Nephron progenitor cell (in vitro differentiated cells): ENCODE measurements around the gene TAP2.

Experiments used
- DNase-seq: peaks from one replicate; pipeline ENCODE4 v3.0.0; 2021
- H3K27ac Mint-ChIP-seq: 2 replicates; pipeline ENCODE4 v1.8.0; 2021; ENCODE audit warnings: mild to moderate bottlenecking, moderate library complexity, mixed read lengths
- H3K27me3 Mint-ChIP-seq: 2 replicates; pipeline ENCODE4 v1.8.0; 2021; ENCODE audit warnings: mild to moderate bottlenecking, low read depth, mixed read lengths; ENCODE audit not compliant: poor library complexity
- H3K36me3 Mint-ChIP-seq: 2 replicates; pipeline ENCODE4 v1.8.0; 2021; ENCODE audit warnings: low read depth, mixed read lengths
- H3K4me1 Mint-ChIP-seq: 2 replicates; pipeline ENCODE4 v1.8.0; 2021; ENCODE audit warnings: mixed read lengths
- H3K4me3 Mint-ChIP-seq: 2 replicates; pipeline ENCODE4 v1.8.0; 2021; ENCODE audit warnings: mild to moderate bottlenecking, moderate library complexity, mixed read lengths
- H3K9me3 Mint-ChIP-seq: 2 replicates; pipeline ENCODE4 v1.8.0; 2021; ENCODE audit warnings: mild to moderate bottlenecking, moderate library complexity, mixed read lengths
- TF ChIP-seq, protein P1 (sequence below): fragments of 200-600 bp; sonication (generic); IDR thresholded peaks from 2 replicates; pipeline ENCODE4 v1.5.0; 2021; ENCODE audit warnings: antibody characterized with exemption

Gene TAP2

DNA sequence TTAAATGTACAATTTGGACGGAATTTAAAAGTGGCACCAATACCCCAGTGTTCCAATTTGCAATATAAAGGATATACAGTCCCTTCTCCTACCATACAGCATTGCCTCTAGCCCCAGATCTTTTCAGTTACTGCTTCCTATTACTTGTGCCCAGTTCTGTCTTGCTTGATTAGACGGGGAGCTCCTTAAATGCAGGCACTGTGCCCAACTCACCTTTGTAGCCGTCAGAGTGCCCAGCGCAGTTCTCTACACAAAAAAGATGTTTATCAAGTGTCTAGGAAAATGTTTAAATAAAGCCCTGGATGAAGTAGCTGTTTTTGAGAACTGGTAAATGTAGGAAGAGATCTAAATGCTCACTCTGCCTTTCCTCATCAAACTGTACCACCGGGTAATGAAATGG lies 7.6 kb downstream of the TAP2 start:
- Mint-ChIP-seq H3K27me3 (peaks cover 82% of the 10 kb centered on the region), H3K27ac (no peak overlapping the region), H3K4me3 (no peak overlapping the region), H3K36me3 (no peaks in the 10 kb centered on the region), H3K9me3 (no peaks in the 10 kb centered on the region), H3K4me1 (no peaks in the 10 kb centered on the region)
- TF ChIP-seq, protein P1, sequence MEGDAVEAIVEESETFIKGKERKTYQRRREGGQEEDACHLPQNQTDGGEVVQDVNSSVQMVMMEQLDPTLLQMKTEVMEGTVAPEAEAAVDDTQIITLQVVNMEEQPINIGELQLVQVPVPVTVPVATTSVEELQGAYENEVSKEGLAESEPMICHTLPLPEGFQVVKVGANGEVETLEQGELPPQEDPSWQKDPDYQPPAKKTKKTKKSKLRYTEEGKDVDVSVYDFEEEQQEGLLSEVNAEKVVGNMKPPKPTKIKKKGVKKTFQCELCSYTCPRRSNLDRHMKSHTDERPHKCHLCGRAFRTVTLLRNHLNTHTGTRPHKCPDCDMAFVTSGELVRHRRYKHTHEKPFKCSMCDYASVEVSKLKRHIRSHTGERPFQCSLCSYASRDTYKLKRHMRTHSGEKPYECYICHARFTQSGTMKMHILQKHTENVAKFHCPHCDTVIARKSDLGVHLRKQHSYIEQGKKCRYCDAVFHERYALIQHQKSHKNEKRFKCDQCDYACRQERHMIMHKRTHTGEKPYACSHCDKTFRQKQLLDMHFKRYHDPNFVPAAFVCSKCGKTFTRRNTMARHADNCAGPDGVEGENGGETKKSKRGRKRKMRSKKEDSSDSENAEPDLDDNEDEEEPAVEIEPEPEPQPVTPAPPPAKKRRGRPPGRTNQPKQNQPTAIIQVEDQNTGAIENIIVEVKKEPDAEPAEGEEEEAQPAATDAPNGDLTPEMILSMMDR, result no peak
- no peak for DNase-seq

DNA sequence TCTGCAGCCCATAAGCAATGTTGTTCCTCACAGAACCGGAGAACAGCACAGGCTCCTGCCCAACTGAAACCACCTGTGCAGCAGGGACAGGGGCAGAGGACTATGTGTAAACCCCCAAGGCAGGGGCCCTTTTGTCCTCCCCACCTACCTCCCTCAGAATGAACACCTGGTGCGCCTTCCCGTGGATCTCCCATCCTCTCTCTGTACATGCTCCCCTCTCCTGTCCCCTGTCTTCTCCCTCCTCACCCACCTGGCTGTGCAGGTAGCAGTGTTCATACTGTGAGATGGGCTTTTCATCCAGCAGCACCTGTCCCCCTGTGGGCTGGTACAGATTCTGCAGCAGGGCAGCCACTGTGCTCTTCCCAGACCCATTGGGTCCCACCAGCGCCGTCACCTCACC lies 8.5 kb downstream of the TAP2 start:
- Mint-ChIP-seq H3K4me1 (no peaks in the 10 kb centered on the region), H3K9me3 (no peaks in the 10 kb centered on the region), H3K27me3 (peaks cover 76% of the 10 kb centered on the region), H3K4me3 (no peak overlapping the region), H3K27ac (no peak overlapping the region), H3K36me3 (no peaks in the 10 kb centered on the region)
- TF ChIP-seq, protein P1, result no peak
- no peak for DNase-seq

DNA sequence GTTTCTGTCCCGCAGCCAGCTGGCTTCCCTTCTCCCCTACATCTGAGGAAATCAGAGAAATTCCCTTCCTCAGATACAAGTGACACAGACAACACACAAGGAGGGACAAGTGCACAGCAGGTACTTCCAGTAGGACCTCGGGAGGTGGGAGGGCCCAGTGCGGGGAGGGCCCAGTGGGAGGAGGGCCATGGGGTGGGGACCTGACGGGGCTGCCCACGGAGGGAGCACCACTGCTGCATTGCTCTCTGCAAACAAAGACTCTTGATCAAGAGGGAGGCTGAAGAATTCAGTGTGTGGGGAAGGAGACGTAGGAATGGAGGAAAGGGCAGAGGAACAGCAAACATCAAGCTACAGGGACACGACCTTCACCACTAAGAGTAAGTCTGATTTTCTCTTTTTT lies 9.0 kb downstream of the TAP2 start:
- Mint-ChIP-seq H3K4me1 (no peaks in the 10 kb centered on the region), H3K4me3 (no peak overlapping the region), H3K27ac (no peak overlapping the region), H3K9me3 (no peaks in the 10 kb centered on the region), H3K36me3 (no peaks in the 10 kb centered on the region), H3K27me3 (peaks cover 75% of the 10 kb centered on the region)
- TF ChIP-seq, protein P1, result no peak
- DNase-seq, result no peak

DNA sequence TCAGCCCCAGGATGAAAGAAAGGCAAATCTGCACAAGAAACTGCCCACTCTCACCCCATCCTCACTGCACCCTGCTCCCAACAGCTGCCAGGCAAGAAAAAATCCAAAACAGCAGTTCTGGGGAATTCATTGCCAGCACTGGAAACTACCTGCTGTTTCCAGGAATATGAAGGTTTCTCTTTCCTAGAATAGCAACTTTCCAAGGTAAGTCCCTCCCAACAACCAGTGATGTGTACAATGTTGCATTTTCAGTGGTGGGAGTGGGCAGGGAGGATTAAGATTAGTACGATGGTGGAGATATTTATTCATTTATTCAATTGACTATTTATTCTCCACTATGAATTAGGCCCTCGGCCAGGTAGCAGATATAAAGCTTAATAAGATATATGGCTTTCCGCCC lies 11.5 kb downstream of the TAP2 start:
- Mint-ChIP-seq H3K27me3 (peaks cover 50% of the 10 kb centered on the region), H3K27ac (no peak overlapping the region), H3K4me1 (no peaks in the 10 kb centered on the region), H3K36me3 (no peaks in the 10 kb centered on the region), H3K4me3 (no peak overlapping the region), H3K9me3 (no peaks in the 10 kb centered on the region)
- TF ChIP-seq, protein P1, result no peak
- DNase-seq, result no peak

DNA sequence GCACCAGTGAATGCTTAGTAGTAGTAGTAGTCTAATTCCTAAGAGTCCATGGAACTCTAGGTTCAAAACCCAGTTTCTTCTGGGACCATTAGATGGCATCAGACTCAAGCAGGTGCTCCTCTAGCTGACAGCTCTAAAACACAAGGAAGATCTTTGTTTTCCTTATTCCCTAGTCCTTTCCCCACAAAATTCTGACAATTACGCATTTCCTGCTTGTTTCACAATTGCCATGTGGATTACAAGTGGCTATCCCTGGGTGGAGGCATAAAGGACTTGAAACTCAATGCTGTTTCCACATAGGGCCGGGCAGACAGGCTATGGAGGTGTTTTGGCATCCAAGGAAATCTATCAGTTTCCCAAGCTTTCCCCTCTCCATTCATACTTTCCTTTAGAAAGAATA lies 12.6 kb downstream of the TAP2 start:
- H3K4me3 Mint-ChIP-seq, result no peak overlapping the region
- DNase-seq, result no peak

DNA sequence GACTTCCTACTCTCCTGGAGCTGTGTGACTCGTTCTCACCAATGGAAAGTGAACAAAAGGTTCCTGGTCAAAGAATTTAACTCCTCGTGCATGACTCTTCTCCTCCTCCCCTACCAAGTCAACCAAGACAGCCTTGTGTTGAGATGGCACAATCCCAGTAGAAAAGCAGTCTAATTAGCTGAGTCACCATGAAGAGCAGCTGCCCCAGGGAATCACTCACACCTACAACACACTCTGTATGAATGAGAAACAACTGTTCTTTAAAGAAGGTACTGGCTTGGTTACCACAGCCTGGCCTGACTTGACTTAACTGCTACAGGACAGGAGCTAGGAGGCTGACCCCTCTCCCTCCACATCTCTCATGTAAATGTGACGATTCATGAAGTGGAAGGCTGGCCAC lies 18.8 kb downstream of the TAP2 start:
- TF ChIP-seq, protein P1, result no peak
- peaks cover 24% of the 10 kb centered on the region for H3K27me3 Mint-ChIP-seq
- H3K27ac Mint-ChIP-seq, result no peak overlapping the region
- peaks cover 15% of the 10 kb centered on the region for H3K4me1 Mint-ChIP-seq
- no peak overlapping the region for H3K4me3 Mint-ChIP-seq
- H3K9me3 Mint-ChIP-seq, result no peaks in the 10 kb centered on the region
- no peaks in the 10 kb centered on the region for H3K36me3 Mint-ChIP-seq
- no peak for DNase-seq

More for the DNA sequence above, 12.6 kb downstream of the TAP2 start:
- Mint-ChIP-seq H3K9me3 (no peaks in the 10 kb centered on the region), H3K36me3 (no peaks in the 10 kb centered on the region), H3K27ac (no peak overlapping the region), H3K27me3 (peaks cover 39% of the 10 kb centered on the region), H3K4me1 (no peaks in the 10 kb centered on the region)
- TF ChIP-seq, protein P1, result peak; percentile 26
